Effector memory CD4-positive, alpha-beta T cell (primary cell): ENCODE results near the gene CYTH1.
A peak's percentile ranks its signal among the peaks of the same experiment; 100 is the strongest.

ENCODE experiments used
- DNase-seq, 3 donors: peaks; one replicate each; pipeline ENCODE4 v3.0.0-alpha.2; 2020
- H3K27ac ChIP-seq: 2 replicates; pipeline ENCODE4 v1.7.0; 2013; ENCODE audit warnings: mild to moderate bottlenecking, low read length, moderate library complexity; ENCODE audit not compliant: insufficient read depth, poor library complexity, severe bottlenecking
- H3K27me3 ChIP-seq: replicated peaks from 2 replicates; pipeline ENCODE4 v1.7.0; 2013; ENCODE audit warnings: mild to moderate bottlenecking, low read length; ENCODE audit not compliant: insufficient read depth, control insufficient read depth, poor library complexity, severe bottlenecking
- H3K36me3 ChIP-seq: 2 replicates; pipeline ENCODE4 v1.7.0; 2013; ENCODE audit warnings: mild to moderate bottlenecking, low read length, moderate library complexity; ENCODE audit not compliant: control insufficient read depth, insufficient read depth
- H3K4me1 ChIP-seq: 2 replicates; pipeline ENCODE4 v1.7.0; 2013; ENCODE audit warnings: low read length, mild to moderate bottlenecking; ENCODE audit not compliant: control insufficient read depth, insufficient read depth, poor library complexity, severe bottlenecking
- H3K4me3 ChIP-seq: 2 replicates; pipeline ENCODE4 v1.7.0; 2013; ENCODE audit warnings: low read length, low read depth, mild to moderate bottlenecking; ENCODE audit not compliant: insufficient read depth, poor library complexity, severe bottlenecking
- H3K9me3 ChIP-seq: 2 replicates; pipeline ENCODE4 v1.7.0; 2013; ENCODE audit warnings: mild to moderate bottlenecking, low read length, moderate library complexity; ENCODE audit not compliant: control insufficient read depth

The CYTH1 gene

GRCh38 chr17:78748048-78748729, 33.9 kb downstream of the CYTH1 start:
- H3K36me3 ChIP-seq: peaks cover 3% of the 10 kb centered on the region
- peak overlapping the region; percentile 31 for H3K4me3 ChIP-seq
- H3K27me3 ChIP-seq: no peaks in the 10 kb centered on the region
- no peaks in the 10 kb centered on the region for H3K9me3 ChIP-seq
- peaks cover 99% of the 10 kb centered on the region for H3K4me1 ChIP-seq
- DNase-seq: peak in 2 of 3 donors; percentile 16 to 34
- peak overlapping the region; percentile 87 for H3K27ac ChIP-seq

GRCh38 chr17:78747488-78747887, 34.6 kb downstream of the CYTH1 start:
- H3K4me1 ChIP-seq: peaks cover 98% of the 10 kb centered on the region
- no peaks in the 10 kb centered on the region for H3K27me3 ChIP-seq
- peak overlapping the region; percentile 31 for H3K4me3 ChIP-seq
- DNase-seq: no peak
- no peaks in the 10 kb centered on the region for H3K9me3 ChIP-seq
- H3K36me3 ChIP-seq: peaks cover 3% of the 10 kb centered on the region
- peak overlapping the region; percentile 87 for H3K27ac ChIP-seq

- Histone ChIP-seq H3K9me3 (no peaks in the 10 kb centered on the region), H3K4me3 (no peak overlapping the region), H3K27ac (peak overlapping the region; percentile 87), H3K4me1 (peaks cover 98% of the 10 kb centered on the region), H3K27me3 (no peaks in the 10 kb centered on the region), H3K36me3 (peaks cover 3% of the 10 kb centered on the region)
- no peak for DNase-seq
These were observed 35.2 kb downstream of the CYTH1 start for GRCh38 chr17:78746949-78747269.

- no peaks in the 10 kb centered on the region for H3K27me3 ChIP-seq
- peaks cover 99% of the 10 kb centered on the region for H3K4me1 ChIP-seq
- peak overlapping the region; percentile 87 for H3K27ac ChIP-seq
- DNase-seq: no peak
- peaks cover 3% of the 10 kb centered on the region for H3K36me3 ChIP-seq
- H3K9me3 ChIP-seq: no peaks in the 10 kb centered on the region
- H3K4me3 ChIP-seq: no peak overlapping the region
These were observed 35.7 kb downstream of the CYTH1 start for GRCh38 chr17:78746263-78746948.

- DNase-seq: peak in 1 of 3 donors; percentile 41
- H3K27ac ChIP-seq: peak overlapping the region; percentile 87
- no peaks in the 10 kb centered on the region for H3K27me3 ChIP-seq
- H3K9me3 ChIP-seq: no peaks in the 10 kb centered on the region
- H3K36me3 ChIP-seq: peaks cover 3% of the 10 kb centered on the region
- H3K4me1 ChIP-seq: peaks cover 97% of the 10 kb centered on the region
- H3K4me3 ChIP-seq: peak overlapping the region; percentile 22
These were observed 36.5 kb downstream of the CYTH1 start for GRCh38 chr17:78745407-78746088.

GRCh38 chr17:78742901-78743300, 39.2 kb downstream of the CYTH1 start:
- DNase-seq: no peak
- Histone ChIP-seq H3K27ac (peak overlapping the region; percentile 38), H3K4me1 (peaks cover 92% of the 10 kb centered on the region), H3K9me3 (no peaks in the 10 kb centered on the region), H3K27me3 (no peaks in the 10 kb centered on the region), H3K36me3 (peaks cover 3% of the 10 kb centered on the region), H3K4me3 (no peak overlapping the region)

- Histone ChIP-seq H3K27ac (peak overlapping the region; percentile 34), H3K4me1 (peaks cover 91% of the 10 kb centered on the region), H3K9me3 (no peaks in the 10 kb centered on the region), H3K4me3 (no peak overlapping the region), H3K27me3 (no peaks in the 10 kb centered on the region), H3K36me3 (peaks cover 3% of the 10 kb centered on the region)
- no peak for DNase-seq
These were observed 40.3 kb downstream of the CYTH1 start for GRCh38 chr17:78741644-78742284.

GRCh38 chr17:78739331-78739931, 42.6 kb downstream of the CYTH1 start:
- Histone ChIP-seq H3K4me1 (peaks cover 80% of the 10 kb centered on the region), H3K27ac (peak overlapping the region; percentile 26), H3K9me3 (no peaks in the 10 kb centered on the region), H3K36me3 (peaks cover 3% of the 10 kb centered on the region), H3K4me3 (no peak overlapping the region), H3K27me3 (no peaks in the 10 kb centered on the region)
- DNase-seq: no peak

GRCh38 chr17:78738698-78739097, 43.4 kb downstream of the CYTH1 start:
- DNase-seq: no peak
- Histone ChIP-seq H3K4me1 (peaks cover 75% of the 10 kb centered on the region), H3K36me3 (peaks cover under 1% of the 10 kb centered on the region), H3K27me3 (no peaks in the 10 kb centered on the region), H3K9me3 (no peaks in the 10 kb centered on the region), H3K4me3 (no peak overlapping the region), H3K27ac (no peak overlapping the region)
